Esophagus squamous epithelium (tissue), 4 donors: Measurements from ENCODE around the gene ADTRP.

Source experiments
- CTCF ChIP-seq, 6 experiments: fragments of 450-650 bp in 4 of 6; fragments of 200-600 bp in 2 of 6; sonication (generic) in 2 of 6; IDR thresholded peaks; one replicate each; pipeline ENCODE4 v1.5.1; 2016 to 2019; ENCODE audit warnings: antibody characterized with exemption in 6 of 6, mild to moderate bottlenecking in 4 of 6, moderate library complexity in 4 of 6
- POLR2A ChIP-seq, 4 donors: fragments of 450-650 bp; IDR thresholded peaks; one replicate each; pipeline ENCODE4 v1.6.1; 2017; ENCODE audit warnings: antibody characterized with exemption in 4 of 4, mild to moderate bottlenecking in 4 of 4, moderate library complexity in 3 of 4

GRCh38 chr6:11771473-11772048 lies 7.0 kb downstream of the ADTRP start:
- TF ChIP-seq CTCF (IDR thresholded peaks at IDR 0.05) = no peak
- TF ChIP-seq POLR2A (IDR thresholded peaks at IDR 0.05) = no peak
